Small intestine (tissue), 7 donors: ENCODE data around the gene IFIT1. TPM values are rescaled to one million over a fixed set of nuclear protein-coding genes. Genes with fewer than 3 reads are reported as not detected.
A peak's percentile ranks its signal among the peaks of the same experiment; 100 is the strongest.
"Not testable (repeated sequence)": the region's sequence is repeated elsewhere in the genome, so short reads cannot be mapped to it uniquely, and the experiment has no call there.

Experiments
- DNase-seq, 2 donors: peaks; one replicate each; pipeline versions ENCODE4 v3.0.0 to v3.0.0-alpha.2; 2013
- FAIRE-seq: peaks from 2 replicates; lab custom pipeline; 2012; peaks lifted over from hg19 to GRCh38; lab: Jason Lieb, UNC
- H3K27ac ChIP-seq, 3 donors: one replicate each; pipeline ENCODE4 v1.5.1; 2013; ENCODE audit warnings: low read length in 2 of 3, mild to moderate bottlenecking in 2 of 3, control low read depth in 1 of 3, inconsistent platforms in 1 of 3, low read depth in 1 of 3, moderate library complexity in 1 of 3
- H3K27me3 ChIP-seq, 3 donors: one replicate each; pipeline ENCODE4 v1.6.1; 2013; ENCODE audit warnings: low read length in 3 of 3, inconsistent platforms in 1 of 3; ENCODE audit not compliant: control insufficient read depth in 3 of 3, insufficient read depth in 3 of 3
- H3K36me3 ChIP-seq, 3 donors: one replicate each; pipeline ENCODE4 v1.6.1; 2013; ENCODE audit warnings: low read length in 3 of 3, inconsistent platforms in 1 of 3, low read depth in 1 of 3, mild to moderate bottlenecking in 1 of 3, moderate library complexity in 1 of 3; ENCODE audit not compliant: control insufficient read depth in 3 of 3, insufficient read depth in 2 of 3
- H3K4me1 ChIP-seq, 3 donors: one replicate each; pipeline ENCODE4 v1.6.1; 2013; ENCODE audit warnings: low read length in 2 of 3, inconsistent platforms in 1 of 3, low read depth in 1 of 3, mild to moderate bottlenecking in 1 of 3, moderate library complexity in 1 of 3; ENCODE audit not compliant: control insufficient read depth in 3 of 3, insufficient read depth in 2 of 3
- H3K4me3 ChIP-seq, 3 donors: one replicate each; pipeline ENCODE4 v1.5.1; 2013; ENCODE audit warnings: low read length in 3 of 3, control low read depth in 1 of 3, inconsistent platforms in 1 of 3, low read depth in 1 of 3, mild to moderate bottlenecking in 1 of 3, moderate library complexity in 1 of 3
- H3K9me3 ChIP-seq, 2 donors: one replicate each; pipeline ENCODE4 v1.6.1; 2013; ENCODE audit warnings: low read depth in 1 of 2, low read length in 1 of 2; ENCODE audit not compliant: control insufficient read depth in 2 of 2, insufficient read depth in 1 of 2
- WGBS, 3 donors: extraction: QIAGEN DNeasy Blood & Tissue Kit; methylation state at CpG; one replicate each; pipeline ENCODE4 v1.1.7; 2013; 5-methylcytosine and 5-hydroxymethylcytosine counted together
- polyA plus RNA-seq, 4 donors: library from polyadenylated mRNA; stranded (reverse) in 3 of 4; unstranded in 1 of 4; fragments of 200-250 nt in 3 of 4; fragments of 120-200 nt in 1 of 4; gene quantifications; one replicate each; pipeline versions ENCODE4 v1.2.1 to v1.2.3, GENCODE V29; 2013
- donor health status: healthy with polysubstance abuse.
- donor health status: control.
- donor health status: control.
- donor health status: Bipolar disorder and iron deficiency.
- donor health status: healthy.

The IFIT1 gene
- polyA plus RNA-seq, 4 donors: 1.4 to 7.5 (median 3.1) TPM

- H3K27ac ChIP-seq: peak overlapping the region in 2 of 3 donors; percentile 39 to 98
- FAIRE-seq: no peak
- H3K4me3 ChIP-seq: no peak overlapping the region
- no peaks in the 10 kb centered on the region for H3K27me3 ChIP-seq
- H3K4me1 ChIP-seq: peaks cover 0 to 72% (median 10%) of the 10 kb centered on the region in 3 donors
- H3K36me3 ChIP-seq: no peaks in the 10 kb centered on the region
- 72 to 84% (median 82%) methylated on average over 5 of the region's 5 CpGs for WGBS, 3 donors
- no peak for DNase-seq
- H3K9me3 ChIP-seq: peaks cover 0 to 4% of the 10 kb centered on the region in 2 donors
Measured at GRCh38 chr10:89348481-89348880, 43.9 kb upstream of the IFIT1 start.

GRCh38 chr10:89348975-89349374 lies 43.4 kb upstream of the IFIT1 start:
- 47 to 73% (median 67%) methylated on average over 2 of the region's 2 CpGs for WGBS, 3 donors
- Histone ChIP-seq H3K27me3 (no peaks in the 10 kb centered on the region), H3K4me1 (peaks cover 0 to 68% (median 10%) of the 10 kb centered on the region in 3 donors), H3K27ac (peak overlapping the region in 1 of 3 donors; percentile 98), H3K9me3 (peaks cover 0 to 9% of the 10 kb centered on the region in 2 donors), H3K4me3 (no peak overlapping the region), H3K36me3 (no peaks in the 10 kb centered on the region)
- DNase-seq: no peak
- FAIRE-seq: no peak

DNA sequence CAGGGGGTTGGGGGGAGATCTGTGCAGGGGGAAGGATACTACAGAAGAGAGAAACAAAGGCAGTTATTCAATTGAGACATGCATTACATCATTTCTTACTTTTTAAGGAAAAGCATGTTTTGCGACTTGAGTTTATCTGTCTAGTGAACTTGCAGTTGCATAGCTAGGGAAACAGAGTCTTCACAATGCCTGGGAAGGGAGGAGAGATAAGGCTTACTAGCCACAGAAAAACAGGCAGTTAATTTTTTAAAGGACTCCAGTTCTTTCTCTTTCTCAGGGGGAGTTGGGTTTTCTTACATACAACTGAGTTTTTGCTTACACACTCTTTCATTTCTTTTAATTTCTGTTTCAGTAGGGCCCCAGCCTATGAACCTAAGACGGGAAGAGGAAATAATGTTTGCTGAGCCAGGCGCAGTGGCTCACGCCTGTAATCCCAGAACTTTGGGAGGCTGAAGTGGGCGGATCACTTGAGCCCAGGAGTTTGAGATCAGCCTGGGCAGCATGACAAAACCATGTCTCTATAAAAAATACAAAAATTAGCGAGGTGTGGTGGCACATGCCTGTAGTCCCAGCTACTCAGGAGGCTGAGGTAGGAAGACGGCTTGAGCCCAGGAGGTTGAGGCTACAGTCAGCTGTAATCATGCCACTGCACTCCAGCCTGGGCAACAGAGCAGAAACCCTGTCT lies 41.6 kb upstream of the IFIT1 start:
- H3K4me3 ChIP-seq, FAIRE-seq, H3K27me3 ChIP-seq, H3K36me3 ChIP-seq: not testable (repeated sequence)
- H3K9me3 ChIP-seq: peaks cover 0 to 12% of the 10 kb centered on the region in 2 donors
- peaks cover 0 to 68% (median 10%) of the 10 kb centered on the region in 3 donors for H3K4me1 ChIP-seq
- WGBS, 3 donors: 7 to 18% (median 16%) methylated on average over 7 of the region's 7 CpGs
- DNase-seq: peak; percentile 49 to 58
- H3K27ac ChIP-seq: peak overlapping the region; percentile 82 to 98 (median 83)

- peaks cover 0 to 12% of the 10 kb centered on the region in 2 donors for H3K9me3 ChIP-seq
- no peak for FAIRE-seq
- no peak overlapping the region for H3K4me3 ChIP-seq
- H3K36me3 ChIP-seq: no peaks in the 10 kb centered on the region
- 7 to 33% (median 24%) methylated on average over 1 of the region's 1 CpG for WGBS, 3 donors
- peak in 1 of 2 donors; percentile 37 for DNase-seq
- H3K27me3 ChIP-seq: no peaks in the 10 kb centered on the region
- H3K4me1 ChIP-seq: peaks cover 0 to 62% (median 10%) of the 10 kb centered on the region in 3 donors
- H3K27ac ChIP-seq: peak overlapping the region; percentile 82 to 98 (median 83)
Measured at GRCh38 chr10:89351412-89351779, 41.0 kb upstream of the IFIT1 start.

DNA sequence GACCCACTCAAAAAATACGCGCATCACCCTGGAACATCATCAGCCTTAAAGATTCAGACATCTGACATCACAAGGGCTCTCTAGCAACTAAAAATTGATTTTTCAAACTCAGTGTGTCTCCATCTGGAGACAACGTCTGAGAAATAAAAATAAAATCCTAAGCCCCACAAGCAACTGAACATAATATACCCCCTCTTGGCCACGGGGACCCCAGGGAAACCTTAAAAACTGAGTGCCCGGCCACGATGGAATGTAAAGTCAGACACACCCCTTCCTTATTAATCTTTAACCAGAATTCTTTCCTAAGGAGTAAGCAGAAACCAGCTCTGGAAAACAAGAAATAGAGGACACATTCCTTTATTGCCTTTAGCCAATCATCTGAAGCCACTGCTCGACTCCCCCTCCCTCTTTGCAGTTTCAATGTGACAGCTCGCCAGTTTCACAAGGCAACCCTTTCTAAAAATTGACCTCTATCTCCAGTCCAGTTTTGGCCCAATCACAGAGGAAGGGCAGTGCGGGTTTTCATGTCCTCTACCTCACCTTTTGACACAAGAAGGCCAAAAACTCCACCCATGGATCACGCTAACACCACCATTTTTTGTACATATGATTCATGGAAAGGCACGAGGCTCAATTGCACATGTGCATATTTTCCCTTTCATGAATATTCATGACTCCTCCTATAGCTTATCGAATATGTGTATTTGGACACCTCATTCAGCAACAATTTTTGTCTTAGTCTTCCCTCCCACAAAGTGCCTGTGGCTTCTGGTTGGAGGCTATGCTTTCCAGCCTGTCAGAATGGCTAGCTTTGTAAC lies 40.4 kb upstream of the IFIT1 start:
- peaks cover 0 to 12% of the 10 kb centered on the region in 2 donors for H3K9me3 ChIP-seq
- no peaks in the 10 kb centered on the region for H3K36me3 ChIP-seq
- DNase-seq (peak; percentile 76 to 90), FAIRE-seq (no peak)
- H3K4me1 ChIP-seq: peaks cover 0 to 60% (median 5%) of the 10 kb centered on the region in 3 donors
- H3K27ac ChIP-seq: peak overlapping the region; percentile 82 to 98 (median 83)
- H3K27me3 ChIP-seq: no peaks in the 10 kb centered on the region
- H3K4me3 ChIP-seq: peak overlapping the region in 1 of 3 donors; percentile 8
- 14 to 35% (median 22%) methylated on average over 12 of the region's 12 CpGs for WGBS, 3 donors

- Histone ChIP-seq H3K4me1 (peaks cover 0 to 57% (median 5%) of the 10 kb centered on the region in 3 donors), H3K36me3 (no peaks in the 10 kb centered on the region), H3K27me3 (no peaks in the 10 kb centered on the region), H3K4me3 (no peak overlapping the region), H3K9me3 (peaks cover 0 to 12% of the 10 kb centered on the region in 2 donors), H3K27ac (peak overlapping the region in 1 of 3 donors; percentile 98)
- WGBS, 3 donors: 91 to 95% (median 94%) methylated on average over 4 of the region's 4 CpGs
- DNase-seq (no peak), FAIRE-seq (no peak)
Measured at GRCh38 chr10:89352802-89353201, 39.6 kb upstream of the IFIT1 start.

DNA sequence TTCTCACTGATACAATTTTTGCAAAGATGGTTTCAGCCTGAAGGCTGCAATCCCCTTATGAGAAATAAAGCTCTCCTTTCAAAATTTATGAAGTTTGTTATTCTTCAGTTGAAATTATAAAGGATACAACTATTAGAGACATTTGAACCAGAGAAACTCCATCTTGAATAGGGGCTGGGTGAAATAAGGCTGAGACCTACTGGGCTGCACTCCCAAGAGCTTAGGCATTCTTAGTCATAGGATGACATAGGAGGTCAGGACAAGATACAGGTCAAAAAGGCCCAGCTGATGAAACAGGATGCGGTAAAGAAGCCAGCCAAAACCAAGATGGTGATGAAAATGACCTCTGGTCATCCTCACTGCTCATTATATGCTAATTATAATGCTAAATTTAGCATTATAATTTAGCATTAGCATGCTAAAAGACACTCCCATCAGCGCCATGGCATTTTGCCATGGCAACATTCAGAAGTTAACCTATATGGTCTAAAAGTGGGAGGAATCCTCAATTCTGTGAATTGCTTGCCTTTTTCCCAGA lies 37.0 kb upstream of the IFIT1 start:
- FAIRE-seq (no peak), DNase-seq (no peak)
- Histone ChIP-seq H3K36me3 (no peaks in the 10 kb centered on the region), H3K4me3 (no peak overlapping the region), H3K4me1 (peaks cover 0 to 39% (median 3%) of the 10 kb centered on the region in 3 donors), H3K27me3 (no peaks in the 10 kb centered on the region), H3K27ac (no peak overlapping the region), H3K9me3 (peaks cover 0 to 12% of the 10 kb centered on the region in 2 donors)
- 92 to 97% (median 93%) methylated on average over 2 of the region's 2 CpGs for WGBS, 3 donors

- Histone ChIP-seq H3K4me3 (no peak overlapping the region), H3K36me3 (no peaks in the 10 kb centered on the region), H3K4me1 (peaks cover 0 to 26% (median 0%) of the 10 kb centered on the region in 3 donors), H3K27me3 (no peaks in the 10 kb centered on the region), H3K9me3 (peaks cover 0 to 12% of the 10 kb centered on the region in 2 donors), H3K27ac (no peak overlapping the region)
- FAIRE-seq (no peak), DNase-seq (no peak)
- 47 to 68% (median 55%) methylated on average over 1 of the region's 1 CpG for WGBS, 3 donors
Measured at GRCh38 chr10:89357096-89357495, 35.3 kb upstream of the IFIT1 start.
